ENCODE data around the gene LRTM2. TPM values are rescaled to one million over a fixed set of nuclear protein-coding genes. Genes with fewer than 3 reads are reported as not detected.

Gene LRTM2
- total RNA-seq, 4 donors from 2014 or later = not detected

- intact Hi-C loops (cut with DNase I; ENCODE audit: low total_unique reads) = no loop called here
- Histone ChIP-seq H3K4me3 (no peak overlapping the region), H3K27me3 (no peaks in the 10 kb centered on the region), H3K27ac (no peak overlapping the region), H3K9me3 (no peaks in the 10 kb centered on the region), H3K4me1 (no peaks in the 10 kb centered on the region), H3K36me3 (no peaks in the 10 kb centered on the region)
- TF ChIP-seq EP300 (IDR thresholded peaks at IDR 0.05; ENCODE audit: low read depth) = no peak
- no peak for TF ChIP-seq POLR2AphosphoS5 (IDR thresholded peaks at IDR 0.05)
- TF ChIP-seq POLR2A (IDR thresholded peaks at IDR 0.05) = no peak
- TF ChIP-seq CTCF (IDR thresholded peaks at IDR 0.05) = no peak
- in situ Hi-C loops (cut with MboI; ENCODE audit: low pct_ligation_motif_present in 1 of 4, low pct_unique_long_range_greater_than_20kb in 1 of 4, low sequenced_read_pairs in 3 of 4) = no loop called here
- WGBS, 2 donors (ENCODE audit: low coverage in 1 of 2) = 66 to 77% methylated on average over 4 to 8 of the region's 8 CpGs
- DNase-seq = no peak
Measured at GRCh38 chr12:1877169-1877878, 57.0 kb downstream of the LRTM2 start.

- in situ Hi-C loops (cut with MboI; ENCODE audit: low pct_ligation_motif_present in 1 of 4, low pct_unique_long_range_greater_than_20kb in 1 of 4, low sequenced_read_pairs in 3 of 4) (no loop called here), intact Hi-C loops (cut with DNase I; ENCODE audit: low total_unique reads) (no loop called here)
- Histone ChIP-seq H3K36me3 (no peaks in the 10 kb centered on the region), H3K27ac (no peak overlapping the region), H3K9me3 (no peaks in the 10 kb centered on the region), H3K27me3 (no peaks in the 10 kb centered on the region), H3K4me3 (no peak overlapping the region), H3K4me1 (no peaks in the 10 kb centered on the region)
- no peak for TF ChIP-seq EP300 (IDR thresholded peaks at IDR 0.05; ENCODE audit: low read depth)
- no peak for TF ChIP-seq POLR2A (IDR thresholded peaks at IDR 0.05)
- TF ChIP-seq POLR2AphosphoS5 (IDR thresholded peaks at IDR 0.05) = no peak
- no peak for TF ChIP-seq CTCF (IDR thresholded peaks at IDR 0.05)
- no peak for DNase-seq
- 83 to 90% methylated on average over 1 to 10 of the region's 10 CpGs for WGBS, 2 donors (ENCODE audit: low coverage in 1 of 2)
Measured at GRCh38 chr12:1878214-1878613, 57.8 kb downstream of the LRTM2 start.

GRCh38 chr12:1878695-1879094, 58.3 kb downstream of the LRTM2 start:
- Histone ChIP-seq H3K27ac (no peak overlapping the region), H3K36me3 (no peaks in the 10 kb centered on the region), H3K9me3 (no peaks in the 10 kb centered on the region), H3K4me1 (no peaks in the 10 kb centered on the region), H3K4me3 (no peak overlapping the region), H3K27me3 (no peaks in the 10 kb centered on the region)
- DNase-seq = no peak
- TF ChIP-seq EP300 (IDR thresholded peaks at IDR 0.05; ENCODE audit: low read depth) (no peak), POLR2A (IDR thresholded peaks at IDR 0.05) (no peak), POLR2AphosphoS5 (IDR thresholded peaks at IDR 0.05) (no peak), CTCF (IDR thresholded peaks at IDR 0.05) (no peak)
- in situ Hi-C loops (cut with MboI; ENCODE audit: low pct_ligation_motif_present in 1 of 4, low pct_unique_long_range_greater_than_20kb in 1 of 4, low sequenced_read_pairs in 3 of 4) = no loop called here
- WGBS, 2 donors (ENCODE audit: low coverage in 1 of 2) = 69% methylated on average over 5 of the region's 5 CpGs; no CpG with 5 or more reads in 1 of the 2 donors
- intact Hi-C loops (cut with DNase I; ENCODE audit: low total_unique reads) = no loop called here

GRCh38 chr12:1879633-1880032, 59.3 kb downstream of the LRTM2 start:
- Histone ChIP-seq H3K9me3 (no peaks in the 10 kb centered on the region), H3K27ac (no peak overlapping the region), H3K4me3 (no peak overlapping the region), H3K36me3 (no peaks in the 10 kb centered on the region), H3K4me1 (no peaks in the 10 kb centered on the region), H3K27me3 (no peaks in the 10 kb centered on the region)
- WGBS, 2 donors (ENCODE audit: low coverage in 1 of 2) = 93% methylated on average over 10 of the region's 10 CpGs; no CpG with 5 or more reads in 1 of the 2 donors
- intact Hi-C loops (cut with DNase I; ENCODE audit: low total_unique reads) = no loop called here
- DNase-seq = no peak
- in situ Hi-C loops (cut with MboI; ENCODE audit: low pct_ligation_motif_present in 1 of 4, low pct_unique_long_range_greater_than_20kb in 1 of 4, low sequenced_read_pairs in 3 of 4) = no loop called here
- TF ChIP-seq POLR2A (IDR thresholded peaks at IDR 0.05) = no peak
- TF ChIP-seq CTCF (IDR thresholded peaks at IDR 0.05) = no peak
- no peak for TF ChIP-seq POLR2AphosphoS5 (IDR thresholded peaks at IDR 0.05)
- no peak for TF ChIP-seq EP300 (IDR thresholded peaks at IDR 0.05; ENCODE audit: low read depth)

All from transverse colon (tissue), 4 donors.